C4-2B (cell line): ENCODE measurements around the gene SCAMP3.

Experiments used
- ZFX ChIP-seq: fragments of 450-650 bp; IDR thresholded peaks from 2 replicates; pipeline ENCODE4 v1.6.1; 2017
- TF ChIP-seq, protein P1 (sequence below): fragments of 450-650 bp; conservative IDR thresholded peaks from 2 replicates; pipeline ENCODE4 v1.5.1; 2017; ENCODE audit warnings: mild to moderate bottlenecking

DNA sequence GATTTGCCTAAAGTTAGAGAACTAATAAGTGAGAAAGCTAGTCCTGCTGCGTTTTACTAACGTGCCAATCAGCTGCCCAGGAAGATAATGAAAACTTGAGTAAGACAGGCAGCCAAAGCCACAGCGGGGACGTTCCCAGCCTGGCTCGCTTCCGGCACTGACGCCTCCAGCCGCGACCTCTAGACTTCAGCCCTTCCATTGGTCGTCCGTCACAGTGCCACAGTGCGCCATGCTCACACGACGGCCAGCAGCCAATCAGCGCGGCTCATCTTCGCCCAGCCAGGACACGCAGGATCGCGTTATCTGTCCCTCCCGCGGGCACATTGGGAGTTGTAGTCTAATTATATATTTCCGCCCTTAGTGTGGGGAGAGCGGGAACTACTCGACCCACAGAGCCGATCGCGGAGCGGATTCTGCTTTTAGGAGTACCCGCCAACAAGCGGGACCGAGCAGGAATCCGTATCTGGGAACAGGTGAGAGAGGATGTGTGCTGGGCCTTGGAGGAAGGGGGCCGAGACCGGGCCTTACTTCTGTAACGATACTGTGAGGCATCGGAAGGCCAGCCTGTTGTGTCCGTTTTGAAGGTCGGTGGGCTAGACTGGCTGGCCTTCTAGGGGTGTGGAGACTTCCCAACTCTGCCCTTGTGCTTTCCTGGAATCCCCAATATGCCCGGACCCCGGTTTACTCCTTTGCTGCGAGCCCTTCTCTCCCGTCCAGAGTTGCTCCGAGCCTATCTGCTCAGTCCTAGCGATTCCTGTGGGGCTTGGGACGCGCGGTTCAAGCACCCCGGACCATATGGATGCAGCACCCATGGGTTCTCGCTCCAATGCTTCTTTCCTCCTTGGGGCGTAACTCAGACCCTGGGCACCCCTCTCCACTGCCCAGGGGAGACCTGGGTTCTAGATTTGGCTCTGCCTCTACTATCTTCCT lies 46.6 kb upstream of the SCAMP3 start, which contains the start of gene FDPS:
- TF ChIP-seq, protein P1, sequence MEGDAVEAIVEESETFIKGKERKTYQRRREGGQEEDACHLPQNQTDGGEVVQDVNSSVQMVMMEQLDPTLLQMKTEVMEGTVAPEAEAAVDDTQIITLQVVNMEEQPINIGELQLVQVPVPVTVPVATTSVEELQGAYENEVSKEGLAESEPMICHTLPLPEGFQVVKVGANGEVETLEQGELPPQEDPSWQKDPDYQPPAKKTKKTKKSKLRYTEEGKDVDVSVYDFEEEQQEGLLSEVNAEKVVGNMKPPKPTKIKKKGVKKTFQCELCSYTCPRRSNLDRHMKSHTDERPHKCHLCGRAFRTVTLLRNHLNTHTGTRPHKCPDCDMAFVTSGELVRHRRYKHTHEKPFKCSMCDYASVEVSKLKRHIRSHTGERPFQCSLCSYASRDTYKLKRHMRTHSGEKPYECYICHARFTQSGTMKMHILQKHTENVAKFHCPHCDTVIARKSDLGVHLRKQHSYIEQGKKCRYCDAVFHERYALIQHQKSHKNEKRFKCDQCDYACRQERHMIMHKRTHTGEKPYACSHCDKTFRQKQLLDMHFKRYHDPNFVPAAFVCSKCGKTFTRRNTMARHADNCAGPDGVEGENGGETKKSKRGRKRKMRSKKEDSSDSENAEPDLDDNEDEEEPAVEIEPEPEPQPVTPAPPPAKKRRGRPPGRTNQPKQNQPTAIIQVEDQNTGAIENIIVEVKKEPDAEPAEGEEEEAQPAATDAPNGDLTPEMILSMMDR: no peak
- TF ChIP-seq ZFX: peak; percentile 25; the same call in 1 of the 2 replicates
